G401.6 (cell line): ENCODE results near the gene B3GAT3.
"Not testable (repeated sequence)": the region's sequence is repeated elsewhere in the genome, so short reads cannot be mapped to it uniquely, and the experiment has no call there.

Experiments used
- FAIRE-seq: peaks from 2 replicates; lab custom pipeline; 2012; peaks lifted over from hg19 to GRCh38; lab: Jason Lieb, UNC

Gene B3GAT3

GRCh38 chr11:62645946-62646824 lies 24.4 kb upstream of the B3GAT3 start, which contains the start of gene GANAB:
GANAB (minus strand) TSS chr11:62646613; CDS start chr11:62646599, 14 bp downstream.
- peak; percentile 96 for FAIRE-seq

GRCh38 chr11:62645671-62645945 lies 23.8 kb upstream of the B3GAT3 start:
- FAIRE-seq = no peak

- no peak for FAIRE-seq
Observed at GRCh38 chr11:62644220-62644619, 22.4 kb upstream of the B3GAT3 start.

GRCh38 chr11:62632492-62632891 lies 10.7 kb upstream of the B3GAT3 start:
- FAIRE-seq = no peak

GRCh38 chr11:62627713-62628112 lies 5.9 kb upstream of the B3GAT3 start:
- FAIRE-seq = peak; percentile 78

- no peak for FAIRE-seq
Observed at GRCh38 chr11:62622476-62623089, 797 bp upstream of the B3GAT3 start.

GRCh38 chr11:62621027-62621566 lies 689 bp downstream of the B3GAT3 start:
- FAIRE-seq = no peak

GRCh38 chr11:62616957-62617356 lies 4.8 kb downstream of the B3GAT3 start:
- FAIRE-seq = not testable (repeated sequence)

- no peak for FAIRE-seq
Observed at GRCh38 chr11:62615521-62615920, 6.3 kb downstream of the B3GAT3 start.

- FAIRE-seq = no peak
Observed at GRCh38 chr11:62614275-62614674, 7.5 kb downstream of the B3GAT3 start.

- no peak for FAIRE-seq
Observed at GRCh38 chr11:62613291-62613778, 8.5 kb downstream of the B3GAT3 start.

GRCh38 chr11:62612366-62613290 lies 9.2 kb downstream of the B3GAT3 start, which contains the start of the genes EML3 and ROM1:
EML3 (minus strand) TSS chr11:62612775; CDS start chr11:62612457, 318 bp downstream.
ROM1 (plus strand) TSS chr11:62613257; CDS start chr11:62613282, 25 bp downstream.
- FAIRE-seq = peak; percentile 94

- FAIRE-seq = no peak
Observed at GRCh38 chr11:62611705-62612365, 10.0 kb downstream of the B3GAT3 start.

GRCh38 chr11:62610814-62611704 lies 10.7 kb downstream of the B3GAT3 start:
- FAIRE-seq = no peak

GRCh38 chr11:62610403-62610802 lies 11.4 kb downstream of the B3GAT3 start:
- FAIRE-seq = no peak

GRCh38 chr11:62608776-62609175 lies 13.0 kb downstream of the B3GAT3 start:
- FAIRE-seq = no peak

GRCh38 chr11:62607714-62608113 lies 14.1 kb downstream of the B3GAT3 start:
- no peak for FAIRE-seq

GRCh38 chr11:62605902-62606301 lies 15.9 kb downstream of the B3GAT3 start:
- FAIRE-seq = no peak

GRCh38 chr11:62605467-62605866 lies 16.3 kb downstream of the B3GAT3 start:
- FAIRE-seq = no peak

- FAIRE-seq = no peak
Observed at GRCh38 chr11:62604460-62605120, 17.2 kb downstream of the B3GAT3 start.
